Stimulated activated CD8-positive, alpha-beta memory T cell treated with anti-CD3 and anti-CD28 coated beads, Interleukin-7, amount 100 ng/mL, for 4 hours (primary cell): Measurements from ENCODE around the gene RAB37.
A peak's percentile ranks its signal among the peaks of the same experiment; 100 is the strongest.

Experiments
- DNase-seq, 2 donors: peaks; one replicate each; pipeline ENCODE4 v3.0.0-alpha.2; 2020; ENCODE audit warnings: low read depth in 2 of 2

RAB37 gene, protein sequence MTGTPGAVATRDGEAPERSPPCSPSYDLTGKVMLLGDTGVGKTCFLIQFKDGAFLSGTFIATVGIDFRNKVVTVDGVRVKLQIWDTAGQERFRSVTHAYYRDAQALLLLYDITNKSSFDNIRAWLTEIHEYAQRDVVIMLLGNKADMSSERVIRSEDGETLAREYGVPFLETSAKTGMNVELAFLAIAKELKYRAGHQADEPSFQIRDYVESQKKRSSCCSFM

DNA sequence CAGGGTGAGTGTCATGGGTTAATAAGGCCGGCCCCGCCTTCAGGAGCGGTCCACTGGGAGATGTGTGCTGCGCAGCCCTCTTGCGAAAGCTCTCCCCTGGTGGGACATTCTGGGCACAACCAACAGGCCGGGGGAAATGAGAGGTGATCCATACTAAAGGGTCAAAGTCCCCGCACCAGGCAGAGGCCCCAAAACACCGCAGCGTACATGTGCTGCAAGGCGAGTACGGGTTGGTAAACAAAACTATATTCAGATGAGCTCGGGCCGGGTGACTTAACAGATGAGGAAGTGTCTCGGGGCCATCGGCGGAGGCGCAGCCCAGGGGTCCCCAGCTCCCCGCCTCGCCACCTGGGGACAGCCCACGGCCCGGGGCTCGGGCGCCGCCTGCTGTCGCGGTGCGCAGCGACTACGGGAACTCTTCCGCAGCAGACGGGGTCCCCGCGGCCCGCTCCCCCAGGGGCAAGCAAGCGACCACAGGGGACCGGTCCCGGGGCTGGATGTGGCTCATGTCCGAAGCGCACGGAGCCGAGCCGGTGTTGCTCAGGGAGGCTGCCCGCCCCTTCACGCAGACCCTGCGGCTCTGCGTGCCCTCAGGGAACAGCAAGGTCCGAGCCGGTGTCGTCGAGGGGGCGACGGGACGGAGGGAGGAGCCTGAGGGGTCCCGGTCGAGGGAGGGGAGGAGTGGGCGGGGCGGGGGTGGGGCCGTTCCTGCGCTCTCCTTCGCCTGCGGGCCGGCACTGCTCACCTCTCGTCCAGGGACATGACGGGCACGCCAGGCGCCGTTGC lies at the start of gene RAB37:
Gene RAB37, plus strand, starts transcription at position 744 of the 786 bp plus-strand sequence. Its CDS starts 17 bp downstream, at position 761.
- DNase-seq, result peak in 1 of 2 donors; percentile 55

DNA sequence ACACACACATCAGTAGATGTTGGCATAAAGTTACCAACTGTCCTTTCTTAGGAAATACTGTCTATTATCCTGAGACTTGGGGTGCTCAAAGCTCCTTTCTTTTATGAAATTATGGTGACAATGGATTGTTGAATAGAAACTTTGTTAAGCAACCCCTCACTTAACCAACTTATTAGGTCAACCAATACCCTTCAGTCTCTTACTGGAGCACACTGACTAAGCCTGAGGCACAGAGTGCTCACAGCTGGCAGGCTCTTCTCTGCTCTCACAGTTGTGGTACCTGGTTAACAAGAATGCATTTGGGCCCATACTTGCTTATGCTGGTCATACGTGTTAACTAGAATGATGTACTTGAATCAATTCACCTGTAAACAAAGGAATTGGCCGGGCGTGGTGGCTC lies 49.2 kb upstream of the RAB37 start:
- DNase-seq, result no peak

DNA sequence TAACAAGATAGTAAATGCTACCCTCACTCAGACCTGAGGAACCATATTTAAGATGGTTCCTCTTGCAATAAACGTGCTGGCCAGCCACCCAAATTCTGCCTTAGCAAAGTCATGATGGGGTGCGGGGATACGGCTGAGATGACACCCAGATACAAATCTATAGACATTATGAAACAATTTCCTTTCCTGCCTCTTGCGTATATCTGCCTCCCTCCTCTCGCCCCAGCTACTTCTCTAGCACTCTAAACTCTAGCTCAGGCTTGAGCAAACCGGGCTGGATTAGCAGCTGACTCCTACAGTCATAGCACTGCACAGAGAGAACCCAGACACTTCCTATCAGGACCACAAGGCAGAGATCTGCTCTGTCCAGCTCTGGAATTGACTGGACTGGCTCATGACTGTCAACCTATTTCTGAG lies 46.6 kb upstream of the RAB37 start:
- no peak for DNase-seq

DNA sequence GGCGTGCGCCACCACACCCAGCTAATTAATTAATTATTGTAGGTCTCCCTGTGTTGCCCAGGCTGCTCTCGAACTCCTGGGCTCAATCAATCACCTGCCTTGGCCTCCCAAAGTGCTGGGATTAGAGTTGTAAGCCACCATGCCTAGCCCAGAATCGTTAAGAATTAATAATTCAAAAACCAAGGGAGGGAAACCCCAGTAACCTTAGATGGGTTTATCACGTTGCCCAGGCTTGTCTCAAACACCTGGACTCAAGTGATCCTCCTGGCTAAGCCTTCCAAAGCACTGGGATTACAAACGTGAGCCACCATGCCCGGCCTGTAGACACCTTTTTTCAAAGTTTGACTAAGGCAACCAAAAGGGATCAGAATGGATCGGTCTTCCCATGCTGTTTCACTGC lies 45.9 kb upstream of the RAB37 start:
- DNase-seq, result no peak

DNA sequence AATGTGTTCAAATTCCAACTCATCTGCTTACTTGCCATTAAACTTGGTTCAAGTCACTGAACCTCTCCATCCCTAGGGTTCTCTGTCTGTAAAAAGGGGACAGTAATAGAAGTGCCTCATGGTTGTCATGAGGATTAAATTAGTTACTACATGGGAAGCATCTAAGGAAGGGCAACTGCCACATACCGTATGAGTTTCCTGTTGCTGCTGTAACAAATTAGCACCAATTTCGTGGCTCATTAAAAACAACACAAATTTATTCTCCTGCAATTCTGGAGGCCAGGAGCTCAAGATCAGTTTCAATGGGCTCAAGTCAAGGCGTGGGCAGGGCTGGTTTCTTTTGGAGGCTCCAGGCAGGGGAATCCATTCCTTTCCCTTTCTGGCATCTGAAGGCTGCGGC lies 43.0 kb upstream of the RAB37 start:
- DNase-seq, result no peak

DNA sequence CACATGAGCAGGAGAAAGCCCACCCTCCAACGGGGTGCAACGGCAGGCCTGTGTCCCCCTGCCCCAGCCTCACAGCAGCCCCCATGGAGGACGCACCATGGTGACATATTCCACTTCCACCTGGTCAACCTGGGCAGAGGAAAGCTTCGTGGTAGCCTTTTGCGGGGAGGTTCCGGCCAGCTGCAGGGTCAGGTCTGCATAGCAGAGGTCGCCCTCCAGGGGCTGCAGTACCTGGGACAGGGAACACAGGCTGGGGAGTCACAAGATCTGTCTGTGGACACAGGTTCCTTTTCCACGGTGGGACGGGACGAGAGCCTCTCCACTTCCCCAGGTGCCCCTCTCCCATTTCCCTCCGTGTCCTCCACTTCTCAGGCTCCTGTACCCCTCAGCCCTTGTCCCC lies 41.4 kb upstream of the RAB37 start:
- DNase-seq, result no peak

DNA sequence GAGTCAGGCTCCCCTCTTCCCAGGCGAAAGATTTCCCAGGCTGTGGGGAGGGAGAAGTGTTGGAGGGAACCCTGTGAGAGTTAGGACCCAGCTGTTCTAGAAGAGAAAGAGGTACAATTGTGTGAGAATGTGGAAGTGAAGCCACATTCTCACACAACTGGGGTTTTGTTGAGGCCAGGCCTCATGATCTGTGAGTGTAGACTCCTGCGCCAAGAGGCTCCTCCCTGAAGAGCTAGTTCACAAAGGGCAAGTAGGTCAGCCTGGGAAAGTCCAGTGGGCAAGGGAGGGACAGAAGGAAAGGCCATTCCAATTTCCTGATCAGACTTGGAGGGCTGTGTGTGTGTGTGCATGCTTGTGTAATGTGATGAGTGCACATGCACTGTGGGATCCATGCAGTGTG lies 39.5 kb upstream of the RAB37 start:
- no peak for DNase-seq

DNA sequence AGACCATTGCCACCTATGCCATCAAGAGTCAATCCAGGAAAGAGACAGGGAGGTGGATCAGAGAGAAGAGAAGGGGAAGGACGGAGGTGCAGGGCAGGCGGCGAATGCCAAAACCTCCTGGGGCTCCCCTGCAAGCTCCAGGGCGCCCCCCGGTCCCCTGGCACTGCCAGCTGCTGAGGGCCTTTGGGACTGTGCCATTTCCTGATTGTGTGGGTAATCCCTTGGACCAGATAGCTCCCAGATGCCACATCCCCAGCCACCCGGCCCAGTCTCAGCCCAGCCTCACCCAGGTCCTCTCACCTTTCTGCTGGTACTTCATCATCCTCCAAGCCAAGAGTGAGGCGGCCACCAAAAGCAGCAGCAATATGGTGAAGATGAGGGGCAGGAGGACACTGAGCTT lies 39.0 kb upstream of the RAB37 start:
- DNase-seq, result no peak

DNA sequence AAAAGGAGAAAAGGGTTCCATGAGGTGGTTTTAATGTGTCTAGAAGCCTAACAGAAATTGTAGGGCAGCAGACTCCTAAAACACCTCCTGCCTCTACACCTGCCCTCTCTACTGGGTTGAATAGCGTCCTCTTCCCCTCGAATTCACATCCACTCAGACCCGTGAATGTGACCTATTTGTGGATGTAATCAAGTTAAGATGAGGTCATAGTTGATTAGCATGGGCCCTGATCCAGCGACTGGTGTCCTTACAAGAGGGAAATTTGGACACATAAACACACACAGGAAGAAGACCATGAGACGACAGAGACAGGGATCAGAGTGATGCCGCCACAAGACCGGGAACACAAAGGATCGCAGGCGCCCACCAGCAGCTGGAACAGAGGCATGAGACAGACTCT lies 37.8 kb upstream of the RAB37 start:
- no peak for DNase-seq

DNA sequence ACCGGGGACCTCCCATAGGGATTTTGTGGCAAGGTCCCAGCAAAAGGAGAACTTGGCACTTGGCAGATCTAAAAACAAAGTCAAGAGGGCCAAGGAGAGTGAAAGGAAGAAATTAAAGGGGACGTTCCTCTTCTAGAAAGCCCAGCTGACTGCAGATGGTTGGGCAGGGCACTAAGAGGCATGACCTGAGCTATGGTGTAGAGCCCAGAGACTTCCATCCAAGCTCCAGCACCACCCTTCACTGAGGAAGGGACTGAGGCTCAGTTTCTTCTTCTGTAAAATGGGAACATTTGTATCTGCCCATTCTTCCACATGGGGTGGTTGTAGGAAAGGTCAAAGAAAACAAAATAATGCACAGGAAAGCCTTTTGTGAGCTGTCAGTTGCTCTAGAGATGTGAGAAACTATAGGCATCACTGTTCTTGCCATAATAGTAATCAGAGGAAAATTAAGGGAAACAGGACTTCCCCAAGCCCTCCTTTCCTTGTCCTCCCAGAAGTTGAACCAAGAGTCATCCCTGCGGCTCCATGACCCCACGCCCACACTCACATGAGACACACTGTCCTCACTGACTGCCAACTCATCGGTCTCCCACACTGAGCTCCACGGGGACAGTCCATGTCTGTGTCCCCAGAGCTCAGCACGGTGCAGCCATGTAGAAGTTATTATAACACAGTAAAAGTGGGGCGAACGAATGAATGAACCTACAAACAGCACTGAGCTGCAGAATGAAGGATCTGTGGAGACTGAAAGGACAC lies 34.8 kb upstream of the RAB37 start:
- no peak for DNase-seq

DNA sequence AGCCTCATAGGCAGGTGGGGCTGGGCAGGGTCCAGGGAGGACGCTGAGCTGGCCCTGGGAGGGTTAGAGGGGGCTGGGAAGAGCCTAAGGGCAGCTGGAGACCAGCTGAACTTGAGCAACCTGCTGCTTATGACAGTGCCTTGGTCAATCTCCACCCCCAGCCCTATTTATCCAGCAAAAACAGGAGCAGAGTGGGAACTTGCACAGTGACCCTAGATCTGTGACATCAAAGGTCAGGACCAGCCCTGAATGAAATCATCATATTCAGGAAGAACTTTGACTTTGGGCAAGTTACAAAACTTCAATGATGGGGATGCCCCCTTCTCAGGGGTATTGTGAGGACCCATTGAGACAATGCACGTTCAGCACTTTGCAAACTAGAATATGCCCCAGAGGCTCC lies 33.7 kb upstream of the RAB37 start:
- DNase-seq, result no peak

DNA sequence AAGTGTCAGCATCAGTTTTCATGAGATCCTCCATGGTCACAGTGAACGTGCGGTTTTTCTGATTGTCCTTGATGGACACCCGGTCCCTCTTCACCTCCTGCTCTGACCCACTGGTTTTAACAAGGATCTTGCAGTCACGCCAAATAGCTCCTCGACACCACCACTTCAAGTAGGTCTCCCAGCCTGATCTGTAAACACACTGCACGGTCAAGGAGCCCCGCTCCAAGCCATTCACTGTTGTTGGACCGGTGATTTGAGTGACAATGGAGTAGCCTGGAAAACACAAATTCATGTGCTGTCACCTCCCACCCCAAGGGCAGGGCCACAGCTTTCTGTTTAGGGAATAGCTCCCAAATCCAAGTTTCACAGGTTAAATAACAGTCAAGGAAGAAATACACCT lies 32.5 kb upstream of the RAB37 start:
- no peak for DNase-seq

DNA sequence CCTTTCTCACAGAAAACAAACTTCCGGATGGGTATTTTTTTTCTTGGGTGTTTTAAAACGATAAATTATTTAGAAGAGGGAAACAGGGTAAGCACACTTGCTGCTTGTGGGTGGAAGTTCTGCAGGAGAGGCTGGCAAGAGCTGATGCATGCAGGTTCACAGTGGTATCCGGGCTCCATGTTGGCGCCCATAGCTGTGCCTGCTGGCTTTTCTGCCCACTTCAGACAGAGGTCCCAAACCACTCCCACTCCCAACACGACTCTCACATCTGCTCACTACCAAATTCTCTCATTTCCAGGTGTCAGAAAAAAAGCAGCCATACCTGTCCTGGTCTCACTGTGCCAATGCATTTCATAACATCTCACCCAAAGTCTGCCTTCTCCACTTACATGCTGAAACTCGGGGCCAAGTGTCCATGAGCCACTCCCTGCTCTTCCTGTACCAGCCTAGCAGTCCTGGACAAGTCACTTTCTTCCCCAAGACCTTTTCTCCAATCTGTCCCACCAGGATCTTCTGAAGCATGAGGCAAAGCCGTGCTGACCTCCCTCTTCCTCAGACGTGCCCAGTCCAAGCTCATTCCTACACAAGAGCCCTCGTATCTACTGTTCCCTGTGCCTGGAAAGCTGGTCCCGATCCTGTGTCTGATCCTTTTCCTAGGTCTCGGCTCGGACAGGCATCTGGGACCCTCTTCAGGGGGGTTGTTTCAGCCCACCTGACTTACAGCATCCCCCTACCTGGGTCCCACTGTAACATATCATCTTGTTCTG lies 25.8 kb upstream of the RAB37 start:
- no peak for DNase-seq

DNA sequence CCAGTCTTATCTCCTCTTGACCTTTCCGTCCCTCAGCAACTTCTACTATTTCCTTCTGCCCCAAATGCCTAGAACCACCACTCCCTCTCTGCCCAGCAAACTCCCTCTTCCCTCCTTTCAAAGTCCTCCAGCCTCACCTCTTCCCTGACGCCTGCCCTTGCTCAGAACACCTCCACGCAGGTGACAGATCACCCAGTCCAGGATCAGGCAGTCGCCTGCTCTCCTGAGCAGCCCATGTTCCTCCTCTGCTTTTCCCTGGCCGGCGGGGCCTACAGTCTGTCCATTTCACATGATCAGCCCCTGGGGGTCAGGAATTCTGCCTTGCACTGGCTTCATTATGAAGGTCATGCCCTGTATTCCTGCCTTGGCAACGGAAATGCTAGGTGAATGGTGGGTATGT lies 24.8 kb upstream of the RAB37 start:
- DNase-seq, result no peak

DNA sequence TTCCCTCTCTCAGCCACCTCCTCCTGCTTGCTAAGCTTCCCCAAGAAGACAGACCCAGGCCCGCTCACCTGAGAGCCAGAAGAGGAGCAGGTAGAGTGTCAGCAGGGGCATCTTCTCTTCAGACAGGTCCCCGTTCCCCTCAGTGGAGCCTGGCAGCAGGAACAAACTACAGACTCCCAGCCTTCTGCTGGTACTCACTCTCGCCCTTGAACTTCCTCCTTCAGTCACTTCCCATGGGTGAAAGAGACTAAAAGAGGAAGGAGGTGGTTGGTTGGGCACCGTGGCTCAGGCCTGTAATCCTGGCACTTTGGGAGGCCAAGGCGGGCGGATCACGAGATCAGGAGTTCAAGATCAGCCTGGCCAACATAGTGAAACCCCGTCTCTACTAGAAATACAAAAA lies 24.3 kb upstream of the RAB37 start, which contains the start of gene CD300LF:
Gene CD300LF, minus strand, starts transcription at position 168 of the 400 bp plus-strand sequence. Its CDS starts 57 bp downstream, at position 111.
- DNase-seq, result no peak

DNA sequence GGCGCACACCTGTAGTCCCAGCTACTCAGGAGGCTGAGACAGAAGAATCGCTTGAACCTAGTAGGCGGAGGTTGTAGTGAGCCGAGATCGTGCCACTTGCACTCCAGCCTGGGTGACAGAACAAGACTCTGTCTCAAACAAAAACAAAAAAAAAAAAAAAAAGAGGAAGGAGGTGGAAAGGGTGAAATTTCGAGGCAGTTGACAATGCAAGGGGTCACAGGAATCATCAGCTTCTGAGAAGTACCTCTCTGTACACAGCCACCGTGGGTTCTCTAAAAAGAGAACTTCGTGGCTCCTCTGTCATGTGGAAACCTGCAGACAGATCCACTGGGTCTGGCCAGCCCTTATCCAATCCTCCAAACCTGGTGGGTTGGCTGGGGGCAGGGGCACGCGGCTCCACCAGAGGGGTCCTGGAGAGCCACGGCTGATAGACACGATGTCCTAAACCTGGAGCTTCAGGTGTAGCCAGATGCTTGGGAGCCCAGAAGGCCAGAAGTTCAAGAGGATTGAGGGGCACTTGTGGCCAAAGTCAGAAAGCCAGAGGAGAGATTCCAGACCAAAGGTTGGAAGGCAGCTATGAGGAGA lies 23.8 kb upstream of the RAB37 start:
- no peak for DNase-seq

DNA sequence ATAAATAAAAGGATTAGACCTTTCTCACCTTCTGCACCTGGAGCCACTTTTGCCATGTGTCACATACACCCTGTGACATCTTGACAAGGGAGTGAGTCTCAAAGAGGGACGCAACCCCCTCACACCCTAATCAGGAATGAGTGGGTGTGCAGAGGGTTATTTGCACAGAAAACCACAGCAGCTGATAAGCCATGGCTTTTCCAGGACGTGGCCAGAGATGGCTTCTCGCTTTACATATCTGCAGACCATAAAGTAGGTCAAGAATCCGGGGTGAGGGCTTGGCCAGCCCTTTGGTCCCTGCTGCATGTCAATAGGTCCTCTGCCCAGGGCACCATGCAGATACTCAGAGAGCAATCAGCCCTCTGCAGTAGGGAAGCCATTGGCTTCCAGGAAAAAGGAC lies 21.9 kb upstream of the RAB37 start:
- no peak for DNase-seq

DNA sequence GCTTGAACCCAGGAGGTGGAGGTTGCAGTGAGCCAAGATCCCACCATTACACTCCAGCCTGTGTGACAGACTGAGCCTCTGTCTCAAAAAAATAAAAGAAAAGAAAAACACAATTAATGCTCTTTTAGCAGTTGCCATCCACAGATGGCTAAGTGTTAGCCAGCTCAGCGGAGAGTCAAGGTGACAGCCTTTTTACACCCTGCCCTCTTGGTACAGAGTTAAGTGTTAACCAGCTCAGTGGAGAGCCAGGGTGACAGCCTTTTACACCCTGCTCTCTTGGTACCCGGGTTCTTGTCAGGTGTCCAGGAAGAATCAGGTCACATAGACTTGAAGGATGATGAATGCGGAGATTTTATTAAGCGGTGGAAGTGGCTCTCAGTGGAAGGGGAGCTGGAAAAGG lies 16.6 kb upstream of the RAB37 start:
- DNase-seq, result no peak

DNA sequence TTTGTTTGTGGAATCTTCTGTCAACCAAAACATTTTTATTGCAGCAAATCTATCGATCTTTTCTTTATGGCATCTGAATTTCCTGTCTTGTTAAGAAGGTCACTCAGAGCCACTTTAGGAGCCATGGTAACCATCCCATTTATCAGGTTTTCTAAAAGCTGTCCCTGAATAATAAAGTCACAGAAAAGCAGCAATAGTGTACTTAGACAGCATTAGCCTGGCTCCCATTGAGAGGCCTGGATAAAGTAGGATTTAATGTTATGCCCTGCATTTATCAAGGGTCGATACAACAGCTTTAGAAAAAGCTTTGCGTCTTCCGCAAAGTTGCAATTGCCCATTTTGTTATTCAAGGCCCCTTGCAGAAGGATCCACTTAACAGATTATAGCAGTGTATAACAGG lies 14.3 kb upstream of the RAB37 start:
- DNase-seq, result no peak

DNA sequence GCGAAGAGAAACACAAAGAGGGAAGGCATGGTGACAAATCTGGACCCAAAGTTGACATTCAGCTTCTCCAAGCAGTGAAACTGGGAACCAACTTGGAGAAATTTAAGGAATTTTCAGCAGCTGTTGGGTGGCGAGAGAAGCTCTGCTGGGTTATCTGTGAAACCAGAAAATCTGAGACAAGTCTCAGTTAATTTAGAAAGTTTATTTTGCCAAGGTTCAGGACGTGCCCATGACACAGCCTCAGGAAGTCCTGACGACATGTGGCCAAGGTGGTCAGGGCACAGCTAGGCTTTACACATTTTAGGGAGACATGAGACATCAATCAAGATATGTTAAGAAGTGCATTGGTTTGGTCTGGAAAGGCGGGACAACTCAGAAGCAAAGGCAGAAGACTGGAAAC lies 13.2 kb upstream of the RAB37 start:
- no peak for DNase-seq

DNA sequence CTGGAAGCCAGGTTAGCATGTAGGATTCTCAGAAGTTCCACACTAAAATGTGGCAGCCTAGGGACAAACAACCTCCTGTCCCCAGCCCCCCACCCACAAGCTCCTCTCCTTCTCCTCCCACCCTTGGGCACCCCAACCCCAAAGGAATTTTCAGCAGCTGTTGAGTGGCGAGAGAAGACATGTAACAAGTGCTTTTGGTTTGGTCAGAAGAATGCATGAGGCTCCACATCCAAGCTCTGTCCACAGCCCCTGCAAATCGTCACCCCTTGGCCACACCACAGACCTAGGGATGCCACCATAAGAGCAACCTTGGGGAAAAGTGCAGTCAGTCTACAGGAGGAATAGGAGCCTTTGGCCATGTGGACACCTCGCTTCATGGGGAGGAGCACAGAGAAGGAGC lies 11.9 kb upstream of the RAB37 start:
- no peak for DNase-seq
